DMS79 (cell line): ENCODE measurements around the gene CDHR5.

Source experiments
- DNase-seq: peaks from one replicate; lab custom pipeline; 2025; lab: John Stamatoyannopoulos, UW

Gene CDHR5

GRCh38 chr11:621838-622237 is 2.9 kb downstream of the CDHR5 start:
- DNase-seq, result no peak

GRCh38 chr11:620935-621814 is 3.6 kb downstream of the CDHR5 start:
- DNase-seq, result no peak

- DNase-seq, result no peak
Measured at GRCh38 chr11:620201-620600, 4.6 kb downstream of the CDHR5 start.

DNA sequence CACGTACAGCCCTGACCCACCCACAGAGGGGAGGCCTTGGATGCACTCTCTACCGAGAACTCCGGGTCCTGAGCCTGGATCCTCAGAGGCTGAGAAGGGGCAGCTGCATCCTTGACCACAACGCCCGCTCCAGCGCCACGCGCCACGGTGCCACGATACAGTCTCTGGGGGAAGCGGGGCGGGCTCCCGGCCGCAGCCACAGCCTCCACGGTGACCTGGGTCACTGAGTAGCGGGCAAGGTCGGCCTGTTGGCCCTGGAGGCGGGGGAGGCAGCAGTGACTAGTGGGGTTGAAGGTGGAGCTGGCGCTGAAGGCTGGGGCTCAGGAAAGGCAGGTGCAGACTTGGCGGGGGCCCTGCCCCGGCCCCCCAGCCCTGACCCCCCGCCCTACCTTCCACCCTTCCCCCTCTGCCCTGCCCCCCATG is 5.1 kb downstream of the CDHR5 start:
- no peak for DNase-seq

DNA sequence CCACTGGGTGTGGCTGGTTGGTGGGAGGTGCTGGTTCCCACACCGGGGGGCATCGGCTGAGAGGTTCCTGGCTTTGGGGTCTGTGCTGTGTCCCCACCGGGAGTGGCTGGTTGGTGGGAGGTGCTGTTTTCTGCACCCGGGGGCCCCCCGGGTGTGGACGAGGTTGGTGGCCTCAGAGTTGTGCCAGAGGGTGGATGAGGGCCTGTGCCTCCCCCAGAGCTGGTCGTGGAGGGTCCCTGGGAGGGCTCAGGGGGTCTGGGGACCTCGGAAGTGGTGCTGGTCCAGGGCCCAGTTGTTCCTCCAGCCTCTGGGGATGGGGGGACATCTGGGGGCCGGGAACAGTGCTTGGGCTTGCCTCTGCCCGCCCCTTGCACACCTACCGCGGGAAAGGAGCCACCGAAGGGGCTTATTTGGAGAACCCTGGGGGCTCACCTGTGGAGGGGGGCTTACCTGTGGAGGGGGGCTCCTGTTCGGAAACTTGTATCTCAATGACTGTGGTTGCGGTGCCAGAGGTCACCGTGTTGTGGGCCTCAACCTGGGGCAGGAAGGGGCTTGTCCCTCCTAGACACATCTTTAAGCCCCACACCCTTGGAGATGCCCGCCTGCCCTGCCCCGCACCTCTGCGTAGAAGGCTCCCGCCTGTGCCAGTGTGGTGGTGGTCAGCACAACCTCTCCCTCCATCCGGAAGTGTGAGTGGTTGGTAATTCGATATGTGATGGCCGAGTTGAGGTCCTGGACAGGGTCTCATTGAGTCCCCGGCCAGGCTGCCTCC is 5.7 kb downstream of the CDHR5 start:
- no peak for DNase-seq

GRCh38 chr11:617912-618682 is 6.7 kb downstream of the CDHR5 start:
- no peak for DNase-seq

- no peak for DNase-seq
Measured at GRCh38 chr11:617199-617911, 7.4 kb downstream of the CDHR5 start.

GRCh38 chr11:616320-617198 is 8.2 kb downstream of the CDHR5 start:
- no peak for DNase-seq

DNA sequence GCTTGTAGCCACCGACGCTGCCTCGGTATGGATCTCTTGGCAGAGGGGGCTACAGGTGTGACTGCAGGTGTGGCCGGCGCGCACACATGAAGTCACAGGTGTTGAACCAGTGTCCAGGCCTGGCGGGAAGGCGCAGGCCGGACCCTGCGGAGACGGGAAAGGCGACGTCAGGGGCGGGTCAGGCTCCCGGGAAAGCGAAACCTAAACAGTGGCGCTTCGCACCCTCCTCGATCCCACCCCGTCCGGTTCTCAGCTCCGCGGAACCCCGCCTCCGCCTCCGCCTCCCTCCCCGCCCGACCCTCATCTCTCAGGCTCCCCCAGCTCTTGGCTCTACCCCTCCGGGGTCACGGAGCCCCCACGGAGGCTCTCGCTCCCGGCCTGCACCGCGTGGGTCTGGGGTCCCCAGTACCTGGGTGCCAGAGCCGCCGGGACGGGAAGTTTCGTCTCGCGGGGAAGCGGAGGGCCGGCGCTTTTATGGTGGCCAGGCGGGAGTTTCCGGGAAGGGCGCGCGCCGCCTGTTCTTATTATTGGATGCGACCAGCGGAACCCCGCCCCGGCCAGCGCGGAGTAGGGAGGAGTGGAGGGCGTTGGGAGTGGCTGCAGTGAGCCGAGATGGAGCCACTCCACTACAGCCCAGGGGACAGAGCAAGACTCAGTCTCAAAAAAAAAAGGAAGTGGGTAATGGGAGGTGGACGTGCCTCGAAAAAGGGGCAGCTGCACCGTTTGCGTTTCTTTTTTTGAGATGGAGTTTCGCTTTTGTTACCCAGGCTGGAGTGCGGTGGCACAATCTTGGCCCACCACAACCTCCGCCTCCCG is 9.0 kb downstream of the CDHR5 start, which contains the start of gene IRF7:
Gene IRF7 (minus strand): TSS at position 447 of the 816 bp plus-strand sequence. CDS start 586 bp downstream, outside the sequence.
- DNase-seq, result peak; percentile 66

DNA sequence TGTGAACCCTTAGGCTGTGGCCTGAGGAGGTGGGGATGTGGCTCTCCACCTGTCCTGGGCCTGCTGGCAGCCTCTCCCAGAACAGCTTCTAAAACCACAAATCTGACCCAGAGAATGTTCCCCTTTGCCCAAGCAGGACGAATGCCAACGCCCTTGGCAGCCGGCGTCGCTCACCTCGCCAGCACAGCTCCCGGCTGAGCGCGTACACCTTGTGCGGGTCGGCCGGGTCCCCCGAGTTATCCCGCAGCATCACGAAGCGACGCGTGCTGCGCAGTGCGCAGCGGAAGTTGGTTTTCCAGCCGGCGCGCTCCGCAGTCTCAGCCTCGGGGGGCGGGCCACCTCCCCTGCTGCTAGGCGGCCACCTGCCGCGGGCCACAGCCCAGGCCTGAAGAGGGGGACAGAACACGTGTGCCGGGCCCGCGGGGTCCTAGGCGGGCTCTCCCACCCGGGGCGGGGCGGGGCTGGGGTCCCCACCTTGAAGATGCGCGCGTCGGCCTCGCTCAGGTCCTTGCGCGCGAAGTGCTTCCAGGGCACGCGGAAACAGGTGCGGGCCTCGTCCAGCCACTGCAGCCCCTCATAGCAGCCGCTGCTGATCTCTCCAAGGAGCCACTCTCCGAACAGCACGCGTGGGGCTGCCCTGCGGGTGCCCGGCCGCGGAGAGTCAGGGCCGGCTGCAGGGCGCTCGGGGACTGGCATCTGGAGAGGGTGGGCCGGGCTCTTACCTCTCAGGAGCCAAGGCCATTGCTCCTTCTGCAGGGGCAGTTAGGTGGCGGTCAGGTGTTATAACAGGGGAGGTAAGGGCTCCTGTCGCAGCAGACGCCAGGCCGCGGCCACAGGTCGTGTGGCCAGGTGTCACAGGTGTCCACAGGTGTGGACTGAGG is 9.9 kb downstream of the CDHR5 start:
- no peak for DNase-seq

DNA sequence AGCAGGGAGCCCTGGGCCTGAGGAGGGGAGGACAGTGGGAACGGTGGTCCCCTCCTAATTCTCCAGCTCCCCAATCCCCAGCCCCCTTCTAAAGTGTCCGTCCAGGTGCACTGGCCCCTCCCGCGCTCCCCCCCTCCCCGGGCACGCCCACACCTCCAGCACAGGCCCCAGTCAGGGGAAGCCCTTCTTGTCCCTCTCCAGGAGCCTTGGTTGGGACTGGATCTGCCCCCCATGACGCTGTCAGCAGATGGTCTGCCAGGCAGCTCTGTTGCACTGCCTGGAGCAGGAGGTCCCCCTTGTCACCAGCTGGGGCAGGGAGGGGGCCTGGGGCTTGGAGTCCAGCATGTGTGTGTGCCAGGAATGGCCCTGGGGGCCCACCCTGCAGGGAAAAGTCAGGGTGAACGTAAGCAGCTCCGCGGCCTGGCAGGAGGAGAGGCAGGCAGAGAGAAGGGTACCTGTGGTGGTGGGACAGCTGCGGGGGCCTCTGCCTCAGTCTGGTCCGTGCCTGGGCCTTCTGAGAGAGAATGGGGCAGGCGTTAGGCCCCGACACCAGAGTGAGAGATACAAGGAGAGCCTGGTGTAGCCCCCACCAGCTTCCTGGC is 10.6 kb downstream of the CDHR5 start:
- DNase-seq, result no peak

DNA sequence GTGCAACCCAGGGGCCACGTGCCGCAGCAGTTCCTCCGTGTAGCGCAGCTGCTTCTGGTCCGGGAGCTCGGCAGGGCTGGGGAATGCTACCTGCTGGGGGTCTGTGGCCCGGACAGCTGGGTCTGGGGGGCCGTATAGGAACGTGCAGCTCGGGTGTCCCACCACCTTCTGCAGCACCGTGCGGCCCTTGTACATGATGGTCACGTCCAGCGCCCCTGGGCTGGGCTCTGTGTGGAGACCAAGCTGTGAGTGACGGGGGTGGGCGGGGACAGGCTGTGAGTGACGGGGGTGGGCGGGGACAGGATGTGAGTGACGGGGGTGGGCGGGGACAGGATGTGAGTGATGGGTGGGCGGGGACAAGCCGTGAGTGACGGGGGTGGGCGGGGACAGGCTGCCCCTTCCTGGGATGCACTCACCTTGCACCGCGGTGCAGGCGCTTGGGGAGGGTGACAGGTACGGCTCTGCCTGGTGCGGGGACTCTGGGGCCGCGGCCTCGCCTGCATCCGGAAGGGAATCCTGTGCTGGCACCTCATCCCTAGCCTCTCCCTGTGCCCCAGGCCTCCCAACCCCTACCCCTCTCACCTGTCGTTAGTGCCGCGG is 11.3 kb downstream of the CDHR5 start:
- DNase-seq, result no peak

DNA sequence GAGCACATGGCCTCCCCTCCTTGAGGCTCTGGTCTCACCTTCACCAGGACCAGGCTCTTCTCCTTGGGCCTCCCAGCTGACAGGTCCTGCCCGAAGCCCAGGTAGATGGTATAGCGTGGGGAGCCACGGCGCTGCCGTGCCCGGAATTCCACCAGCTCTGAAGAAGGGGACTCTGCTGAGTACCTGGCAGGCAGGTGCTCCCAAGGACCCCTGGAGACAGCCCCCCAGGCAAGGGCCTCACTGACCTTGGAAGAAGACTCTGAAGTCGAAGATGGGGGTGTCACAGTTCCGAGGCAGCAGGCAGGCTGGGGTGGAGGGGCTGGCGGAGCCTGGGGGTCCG is 11.8 kb downstream of the CDHR5 start:
- no peak for DNase-seq

DNA sequence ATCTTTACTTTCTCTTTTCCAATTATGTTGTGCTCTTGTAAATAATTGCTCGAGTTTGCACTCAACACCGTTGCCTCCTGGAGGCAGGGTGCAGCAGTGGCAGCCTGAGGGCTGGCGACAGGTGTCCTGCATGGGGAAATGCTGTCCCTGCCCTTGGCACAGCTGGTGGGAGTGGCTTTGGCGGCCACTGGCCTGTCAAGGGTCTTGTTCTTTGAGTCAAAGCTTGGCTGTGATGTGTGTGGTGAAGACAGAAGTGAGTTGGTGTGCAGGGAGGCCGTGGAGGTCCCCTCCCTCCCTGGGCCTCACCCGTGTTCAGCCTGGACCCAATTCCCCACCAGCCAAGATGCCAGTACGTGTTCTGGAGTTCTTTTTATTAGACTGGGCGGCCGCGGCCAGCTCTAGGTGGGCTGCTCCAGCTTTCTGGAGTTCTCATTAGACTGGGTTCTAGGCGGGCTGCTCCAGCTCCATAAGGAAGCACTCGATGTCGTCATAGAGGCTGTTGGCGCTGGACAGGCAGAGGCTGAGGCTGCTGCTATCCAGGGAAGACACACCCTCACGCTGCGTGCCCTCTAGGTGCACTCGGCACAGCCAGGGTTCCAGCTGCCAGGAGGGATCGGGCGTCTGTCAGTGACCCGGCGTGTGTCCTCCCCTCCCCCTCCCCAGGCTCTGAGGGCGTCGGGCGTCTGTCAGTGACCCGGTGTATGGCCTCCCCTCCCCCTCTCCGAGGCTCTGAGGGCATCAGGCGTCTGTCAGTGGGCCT is 12.4 kb downstream of the CDHR5 start:
- DNase-seq, result no peak

- no peak for DNase-seq
Measured at GRCh38 chr11:611001-611996, 13.5 kb downstream of the CDHR5 start.
